ENCODE data around the gene COBL.

Gene COBL

DNA sequence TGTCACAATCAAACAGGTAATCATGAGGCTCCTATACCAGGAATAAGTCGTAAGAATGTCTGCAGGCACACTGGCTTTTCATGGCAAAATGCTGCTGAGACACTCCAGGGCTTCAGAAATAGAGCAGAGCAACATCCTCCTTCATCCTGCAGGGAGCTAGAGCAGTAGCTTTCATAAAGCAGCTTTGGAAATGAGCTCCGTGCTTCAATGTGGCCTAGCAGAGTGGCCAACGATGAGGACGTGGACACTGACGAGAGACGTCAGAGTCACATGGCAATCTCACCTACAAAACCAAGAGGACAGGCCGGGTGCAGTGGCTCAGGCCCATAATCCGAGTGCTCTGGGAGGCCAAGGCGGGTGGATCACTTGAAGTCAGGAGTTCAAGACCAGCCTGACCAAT is 9.8 kb downstream of the COBL start:
- no peak for DNase-seq (ENCODE audit: extremely low read depth in 1 of 2, low read depth in 1 of 2)

DNA sequence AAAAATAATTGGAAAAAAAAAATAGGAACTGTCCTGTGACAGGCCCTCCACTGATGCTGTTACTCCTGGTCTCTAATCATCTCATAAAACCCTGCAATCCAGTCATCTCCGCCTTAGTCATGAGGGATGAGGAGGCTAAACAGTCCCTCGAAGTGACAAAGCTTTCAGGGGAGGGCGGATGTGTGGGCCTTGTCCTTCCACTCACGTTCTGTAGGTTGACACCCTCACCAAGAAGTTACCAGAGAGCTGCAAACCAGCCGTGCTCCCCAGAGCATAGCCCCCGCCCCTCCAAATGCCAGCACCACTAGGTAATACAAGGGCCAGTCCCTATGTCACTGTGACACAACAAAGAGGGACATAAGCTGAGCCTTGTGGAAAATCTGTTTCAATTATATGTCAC is 11.9 kb downstream of the COBL start:
- no peak for DNase-seq (ENCODE audit: extremely low read depth in 1 of 2, low read depth in 1 of 2)

DNA sequence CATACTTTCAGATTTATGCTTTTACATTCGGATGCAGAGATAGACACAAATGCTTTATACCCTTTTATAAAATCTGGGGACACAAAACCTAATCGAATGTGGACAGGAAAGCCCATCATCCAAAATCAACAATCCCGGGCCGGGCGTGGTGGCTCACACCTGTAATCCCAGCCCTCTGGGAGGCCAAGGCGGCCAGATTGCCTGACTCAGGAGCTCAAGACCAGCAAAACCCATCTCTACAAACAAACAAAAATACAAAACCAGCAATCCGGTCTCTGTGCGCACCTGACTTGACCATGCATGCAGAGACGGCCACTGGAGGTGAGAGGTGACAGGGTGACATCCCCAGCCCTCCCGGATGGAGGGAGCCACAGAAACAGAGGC is 13.5 kb downstream of the COBL start:
- no peak for DNase-seq (ENCODE audit: extremely low read depth in 1 of 2, low read depth in 1 of 2)

DNA sequence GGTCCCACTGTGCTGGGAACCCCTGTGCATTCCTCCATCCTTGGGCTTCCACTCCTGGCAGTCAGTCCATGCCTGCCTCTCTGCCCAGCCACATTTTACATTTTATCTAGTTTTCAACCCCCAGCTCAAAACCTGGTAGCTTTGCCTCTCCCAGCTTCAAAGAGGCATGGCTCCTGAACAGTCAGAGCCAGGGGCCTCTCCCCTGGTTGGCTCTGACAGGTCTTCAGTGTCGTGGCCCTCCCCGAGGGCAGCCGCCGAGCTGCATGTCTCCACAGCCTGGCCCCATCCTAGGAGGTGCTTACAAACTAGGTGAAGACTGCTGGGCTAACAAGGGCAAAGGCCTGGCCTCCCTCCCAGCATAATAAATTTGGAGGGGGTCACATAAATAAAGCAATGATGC is 14.8 kb downstream of the COBL start:
- no peak for DNase-seq (ENCODE audit: extremely low read depth in 1 of 2, low read depth in 1 of 2)

DNA sequence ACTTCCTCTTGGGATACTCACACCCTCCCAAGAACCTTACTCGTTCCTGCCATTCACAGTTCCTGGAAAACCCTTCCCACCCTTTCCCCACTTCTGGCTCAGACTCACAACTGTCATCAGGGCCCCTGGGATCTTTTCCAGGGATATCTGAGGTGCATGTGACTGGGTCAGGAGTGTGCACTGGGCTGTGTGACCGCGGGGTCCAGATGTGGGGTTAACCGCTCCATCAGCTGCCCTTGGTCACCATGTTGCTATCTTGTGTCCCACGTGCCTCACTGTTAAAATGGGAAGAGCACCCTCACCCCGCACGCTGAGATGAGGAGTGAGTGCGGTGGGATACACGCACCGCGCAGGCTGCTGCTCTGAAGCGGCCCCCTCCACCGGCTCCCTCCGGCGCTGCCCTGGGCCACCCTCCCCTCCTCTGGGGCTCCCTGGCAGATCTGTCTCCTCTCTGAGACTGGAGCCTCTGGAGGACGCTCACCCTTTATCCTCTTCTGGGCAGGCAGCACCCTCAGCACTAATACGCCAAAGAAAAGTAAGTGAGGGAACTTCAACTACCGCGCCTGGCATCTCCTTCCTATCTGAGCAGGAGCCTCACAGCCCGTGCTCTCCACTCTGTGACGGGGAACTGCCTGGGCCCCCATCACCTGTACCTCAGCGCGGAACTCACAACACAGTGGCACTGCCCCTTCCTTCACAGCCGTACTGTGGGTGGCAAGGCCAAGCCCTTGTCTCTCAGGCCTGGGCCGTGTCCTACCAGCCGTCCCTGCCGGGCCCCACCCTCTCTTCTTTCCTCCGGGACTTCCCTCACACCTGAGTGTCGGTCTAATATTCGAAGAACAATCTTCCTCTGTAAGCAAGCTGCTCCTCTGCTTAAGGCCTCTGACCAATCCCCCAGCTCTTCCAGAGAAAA is 15.6 kb downstream of the COBL start:
- no peak for DNase-seq (ENCODE audit: extremely low read depth in 1 of 2, low read depth in 1 of 2)

DNA sequence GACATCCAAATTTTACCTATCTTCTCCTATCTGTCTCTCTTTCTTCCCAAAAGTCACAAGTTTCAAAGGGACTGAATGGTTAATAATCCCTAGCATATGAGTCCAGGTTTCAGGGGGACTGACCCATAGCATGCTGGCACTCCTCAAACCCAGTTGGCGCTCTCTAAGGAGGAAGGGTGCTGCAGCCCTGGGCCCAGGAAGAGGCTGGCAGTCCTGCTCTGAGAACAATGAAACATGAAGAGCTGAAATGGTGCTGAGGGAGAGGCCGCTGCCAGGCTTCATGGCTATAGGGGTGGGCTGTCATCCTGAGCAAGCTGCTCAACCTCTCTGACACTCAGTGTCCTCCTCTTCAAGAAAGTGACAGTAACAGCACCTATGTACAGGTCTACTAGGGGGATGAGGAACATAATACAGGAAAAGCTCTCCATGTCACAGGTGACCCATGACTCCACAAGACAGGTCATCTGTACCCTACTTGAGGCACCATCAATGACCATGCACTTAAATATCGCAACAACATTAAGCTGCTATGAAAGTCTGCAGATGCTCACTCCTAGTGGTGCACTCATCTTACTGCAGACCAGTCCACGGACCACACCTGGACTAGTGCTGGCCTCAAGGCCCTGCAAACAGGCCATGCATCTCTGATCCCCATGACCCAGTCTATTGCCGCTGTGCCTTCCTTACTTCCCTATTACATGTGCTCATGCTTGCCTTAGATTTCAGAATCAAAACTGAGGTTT is 17.0 kb downstream of the COBL start:
- DNase-seq (ENCODE audit: extremely low read depth in 1 of 2, low read depth in 1 of 2): no peak

DNA sequence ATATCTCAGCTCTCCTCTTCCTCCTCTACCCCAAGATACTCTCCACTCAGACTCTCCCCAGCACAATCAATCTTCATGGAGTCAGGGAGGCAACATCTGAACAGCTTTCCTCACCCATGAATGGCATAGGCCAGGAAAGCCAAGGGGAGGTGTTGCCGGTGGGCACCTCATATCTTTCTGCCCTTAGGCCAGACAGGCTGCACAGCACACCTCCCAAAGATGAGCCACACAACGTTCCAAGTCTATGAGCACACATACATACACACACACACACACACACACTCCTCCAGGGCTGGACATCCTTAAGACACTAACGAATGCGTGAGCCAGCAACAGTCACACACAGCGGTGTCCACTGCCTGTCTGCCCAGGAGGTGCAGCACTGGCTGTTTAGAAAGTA is 17.7 kb downstream of the COBL start:
- no peak for DNase-seq (ENCODE audit: extremely low read depth in 1 of 2, low read depth in 1 of 2)

DNA sequence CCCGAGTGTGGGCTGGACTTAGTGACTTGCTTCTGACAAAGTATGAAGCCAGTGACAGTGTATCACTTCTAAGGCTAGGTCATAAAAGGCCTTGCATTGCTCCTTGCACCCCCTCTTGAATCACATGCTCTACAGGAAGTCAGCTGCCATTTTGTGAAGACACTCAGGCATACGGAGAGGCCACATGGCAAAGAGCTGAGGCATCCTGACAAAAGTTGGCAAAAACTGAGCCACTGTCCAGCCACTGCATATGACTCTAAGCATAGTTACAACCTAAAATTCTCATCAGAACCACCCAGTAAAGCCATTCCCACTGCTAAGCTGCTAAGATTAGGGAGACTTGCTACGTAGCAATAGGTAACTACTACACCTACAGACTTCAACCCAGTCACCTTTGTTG is 18.6 kb downstream of the COBL start:
- DNase-seq (ENCODE audit: extremely low read depth in 1 of 2, low read depth in 1 of 2): no peak

DNA sequence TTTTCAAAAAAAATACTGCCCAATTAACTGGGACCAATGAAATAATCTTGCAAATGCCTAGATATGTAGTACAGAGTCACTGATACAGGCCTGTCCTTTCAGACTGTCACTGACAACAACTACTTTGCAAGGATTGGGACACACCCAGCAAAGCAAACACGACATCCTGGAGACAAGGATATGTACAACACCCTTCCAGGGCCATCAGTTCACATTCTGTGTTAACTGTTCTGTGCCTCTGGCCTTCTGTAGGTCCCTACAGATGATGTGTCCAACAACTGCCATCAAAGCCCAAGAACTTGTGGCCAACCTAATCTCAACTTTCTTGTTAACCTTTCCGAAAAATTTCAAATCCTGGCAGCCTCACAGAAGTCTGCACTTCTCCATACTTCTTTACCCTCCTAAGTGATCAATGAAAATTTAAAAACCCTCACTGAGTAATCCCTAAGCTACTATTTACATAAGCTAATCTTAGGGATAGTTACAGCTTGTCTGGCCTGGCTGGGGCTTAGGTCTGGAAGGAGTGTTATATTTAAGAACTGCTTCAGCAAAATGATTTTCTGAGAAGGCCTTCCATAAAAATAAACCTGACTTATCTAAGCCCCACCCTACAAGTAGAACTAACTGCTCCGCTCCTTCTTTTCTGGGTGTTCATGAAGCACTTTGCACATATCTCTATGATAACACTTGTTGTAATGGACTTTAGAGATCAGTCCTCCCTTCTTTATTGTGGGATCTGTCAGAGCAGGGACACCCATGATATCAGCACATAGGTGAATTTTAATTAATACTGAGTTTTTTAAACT is 21.0 kb downstream of the COBL start:
- no peak for DNase-seq (ENCODE audit: extremely low read depth in 1 of 2, low read depth in 1 of 2)

DNA sequence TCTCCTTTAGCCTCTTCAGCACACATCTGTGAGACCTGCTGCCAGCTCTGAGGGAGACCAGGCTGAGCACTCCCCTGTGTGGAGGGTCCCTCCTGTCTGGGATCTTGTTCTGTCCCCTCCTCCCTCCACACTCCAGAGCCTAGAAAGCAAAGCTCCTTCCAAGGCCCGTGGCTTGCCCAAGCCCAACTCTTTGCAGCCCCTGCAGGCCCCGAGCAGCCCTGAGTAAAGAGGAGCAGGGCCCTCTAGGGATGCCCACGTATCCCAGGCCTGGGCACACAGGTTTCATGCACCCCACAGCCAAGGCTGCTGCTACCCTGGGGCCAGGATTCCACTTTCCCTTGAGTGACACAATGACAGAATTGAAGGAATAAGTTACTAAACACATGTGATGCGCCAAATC is 24.0 kb downstream of the COBL start:
- no peak for DNase-seq (ENCODE audit: extremely low read depth in 1 of 2, low read depth in 1 of 2)

DNA sequence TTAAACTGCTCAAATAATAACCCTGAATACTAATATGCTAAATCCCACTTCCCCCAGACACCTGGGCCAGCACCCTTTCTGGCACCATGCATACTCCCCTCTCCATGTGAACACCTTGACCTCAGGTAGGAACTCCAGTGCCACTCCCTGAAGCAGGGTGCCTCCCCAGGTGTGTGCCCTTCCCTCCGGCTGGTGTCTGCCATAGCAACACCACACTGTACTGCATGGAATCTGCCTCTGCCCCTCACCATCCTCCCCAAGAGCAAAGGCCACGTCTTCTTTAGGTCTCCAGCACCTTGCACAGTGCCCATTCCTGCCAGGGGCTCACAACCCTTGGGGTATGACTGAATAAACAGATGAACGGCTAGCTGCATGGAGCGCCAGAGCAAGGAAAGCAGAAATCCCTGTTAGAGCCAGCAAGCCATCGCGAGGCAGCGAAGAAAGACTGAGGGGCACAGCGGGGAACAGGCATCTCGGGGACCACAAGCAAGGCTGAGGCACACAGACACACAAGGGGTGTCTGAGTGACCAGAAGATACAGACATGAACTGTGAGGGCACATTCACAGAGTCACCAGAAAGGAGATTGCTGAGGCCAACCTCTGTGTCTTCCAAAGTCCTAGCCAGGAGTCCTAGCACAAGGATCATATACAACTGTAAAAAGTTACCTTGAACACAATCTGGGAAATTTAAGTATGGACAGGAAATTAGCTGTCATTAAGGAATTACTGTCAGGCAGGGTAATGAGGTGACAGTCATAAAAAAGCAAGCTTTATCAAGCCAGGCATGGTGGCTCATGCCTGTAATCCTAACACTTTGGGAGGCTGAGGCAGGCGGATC is 25.7 kb downstream of the COBL start:
- DNase-seq (ENCODE audit: extremely low read depth in 1 of 2, low read depth in 1 of 2): no peak

DNA sequence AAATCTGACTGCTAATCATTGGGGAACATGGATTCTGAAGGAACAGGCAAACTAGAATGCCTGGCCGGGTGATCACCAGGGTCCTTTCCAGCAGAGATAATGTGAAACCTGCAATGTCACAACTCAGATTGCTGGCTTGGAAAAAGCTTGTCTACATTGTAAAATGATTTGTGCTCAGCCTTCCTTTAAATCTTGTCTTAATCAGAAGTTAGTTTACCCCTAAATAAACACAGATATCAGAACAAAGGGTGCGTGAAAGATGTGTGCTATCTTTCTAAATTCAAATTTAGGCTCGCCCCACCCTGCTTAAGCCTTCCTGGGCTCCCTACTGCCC is 26.3 kb downstream of the COBL start:
- DNase-seq (ENCODE audit: extremely low read depth in 1 of 2, low read depth in 1 of 2): no peak

DNA sequence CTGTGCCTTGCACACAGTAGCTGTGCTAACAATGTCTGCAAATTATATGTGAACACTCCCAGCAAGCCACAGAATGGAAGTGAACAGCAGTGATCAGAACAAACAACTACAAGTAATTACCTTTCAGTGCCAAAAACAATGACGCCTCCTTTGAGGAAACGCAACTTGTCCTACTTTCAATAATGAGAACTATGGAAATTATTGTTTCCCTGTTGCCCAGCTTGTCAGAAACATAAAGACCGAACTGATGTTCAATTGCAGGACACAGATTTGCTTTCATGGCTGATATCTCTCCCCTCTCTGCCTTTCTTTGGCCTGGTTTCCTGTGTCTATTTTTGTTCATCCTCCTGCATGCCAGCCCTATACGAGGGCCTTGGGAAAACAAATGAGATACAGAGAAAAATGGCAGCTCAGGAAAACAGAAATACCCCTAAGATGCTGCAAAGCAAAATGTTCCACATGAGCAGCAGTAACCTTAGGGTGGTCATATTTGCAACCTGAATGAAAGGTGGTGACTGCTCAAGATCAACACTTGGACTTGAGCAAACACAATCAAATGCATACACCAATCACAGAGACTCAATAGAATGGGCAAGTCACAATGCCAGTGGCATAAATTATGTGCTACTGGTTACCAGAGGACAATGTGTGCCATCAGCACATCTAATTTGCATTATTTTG is 26.8 kb downstream of the COBL start:
- no peak for DNase-seq (ENCODE audit: extremely low read depth in 1 of 2, low read depth in 1 of 2)

DNA sequence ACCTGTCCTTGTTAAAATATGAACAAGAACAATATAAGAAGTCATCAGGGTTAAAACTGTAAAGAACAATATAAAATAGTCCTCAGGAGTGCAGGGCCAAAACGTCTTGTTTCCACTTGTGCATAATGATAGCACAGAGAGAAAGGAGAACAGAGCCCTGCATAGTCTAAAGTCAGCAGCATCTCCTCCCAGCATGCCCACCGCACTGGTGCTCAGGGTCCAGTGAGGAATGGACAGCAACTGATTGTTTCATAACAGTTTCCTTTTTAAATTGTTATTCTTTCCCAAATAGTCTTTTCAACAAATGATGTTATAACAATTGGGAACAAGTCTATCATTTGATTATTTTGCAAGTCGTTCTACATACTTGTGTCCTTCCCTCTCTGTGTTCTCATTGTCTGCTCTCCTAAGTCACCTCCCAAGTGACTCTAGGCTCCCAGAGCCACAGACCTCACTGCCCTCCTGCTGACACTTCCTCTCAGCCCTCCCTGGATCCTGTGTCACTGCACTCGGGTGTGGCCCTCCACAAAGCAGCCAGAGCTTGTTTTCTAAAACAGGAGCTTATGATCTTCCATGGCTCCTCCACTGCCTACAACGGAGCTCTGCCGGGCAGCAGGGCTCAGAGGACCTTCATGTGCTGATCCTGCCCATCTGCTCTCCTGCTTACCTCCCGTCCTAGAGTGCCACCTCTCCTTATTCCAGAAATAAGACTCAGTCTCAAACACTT is 27.6 kb downstream of the COBL start:
- no peak for DNase-seq (ENCODE audit: extremely low read depth in 1 of 2, low read depth in 1 of 2)

DNA sequence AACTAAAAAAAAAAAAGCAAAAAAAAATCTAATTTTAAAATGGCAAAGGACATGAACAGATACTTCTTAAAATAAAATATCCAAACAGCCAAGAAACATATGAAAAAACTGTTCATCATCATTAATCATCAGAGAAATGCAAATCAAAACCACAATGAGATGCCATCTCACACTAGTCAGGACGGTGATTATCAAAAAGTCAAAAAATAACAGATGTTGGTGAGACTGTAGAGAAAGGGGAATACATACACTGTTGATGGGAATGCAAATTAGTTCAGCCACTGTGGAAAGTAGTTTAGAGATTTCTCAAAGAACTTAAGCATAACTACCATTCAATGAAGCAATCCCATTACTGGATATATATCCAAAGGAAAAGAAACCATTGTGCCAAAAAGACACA is 30.2 kb downstream of the COBL start:
- no peak for DNase-seq (ENCODE audit: extremely low read depth in 1 of 2, low read depth in 1 of 2)

DNA sequence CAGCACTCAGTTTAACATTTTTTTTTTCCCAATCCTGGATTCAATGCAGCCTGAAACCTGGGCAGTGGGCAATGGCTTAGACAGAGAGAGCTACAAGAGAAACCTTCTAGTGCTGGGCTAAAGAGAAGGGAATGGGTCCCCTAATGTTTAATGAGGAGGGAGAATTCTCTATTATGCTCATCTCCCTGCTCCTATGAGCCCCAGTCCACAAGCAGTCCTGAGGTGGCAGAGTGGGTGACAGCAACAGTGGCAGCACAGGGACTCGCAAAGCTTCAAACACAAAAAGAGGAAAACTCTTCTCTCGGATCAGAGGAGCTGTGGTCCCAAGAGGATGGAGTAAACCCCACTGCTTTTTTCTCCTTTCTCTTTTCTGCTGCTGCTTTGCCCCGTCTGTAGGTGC is 36.5 kb downstream of the COBL start:
- DNase-seq (ENCODE audit: extremely low read depth in 1 of 2, low read depth in 1 of 2): no peak

DNA sequence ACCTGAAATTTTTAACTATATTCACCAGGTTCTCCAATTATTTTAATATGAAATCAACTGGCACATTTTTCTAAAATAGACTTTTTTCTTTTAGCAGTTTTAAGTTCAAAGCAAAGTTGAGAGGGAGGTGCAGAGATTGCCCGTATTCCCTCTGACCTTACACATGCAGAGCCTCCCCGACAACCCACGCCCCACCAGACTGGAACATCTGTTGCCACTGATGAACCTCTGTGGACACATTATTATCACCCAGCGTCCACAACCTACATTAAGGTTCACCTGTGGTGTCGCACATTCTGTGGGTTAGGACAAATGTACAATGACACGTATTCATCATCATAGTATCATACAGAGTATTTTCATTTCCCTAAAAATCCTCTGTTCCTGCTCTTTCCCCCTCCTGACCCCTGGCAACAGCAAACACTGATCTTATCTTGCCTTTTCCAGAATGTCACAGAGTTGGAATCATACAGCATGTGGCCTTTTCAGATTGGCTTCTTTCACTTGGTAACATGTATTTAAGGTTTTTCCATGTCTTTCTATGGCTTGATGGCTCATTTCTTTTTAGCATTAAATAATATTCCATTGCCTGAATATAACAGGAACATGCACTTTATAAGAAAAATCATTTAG is 37.1 kb downstream of the COBL start:
- no peak for DNase-seq (ENCODE audit: extremely low read depth in 1 of 2, low read depth in 1 of 2)

DNA sequence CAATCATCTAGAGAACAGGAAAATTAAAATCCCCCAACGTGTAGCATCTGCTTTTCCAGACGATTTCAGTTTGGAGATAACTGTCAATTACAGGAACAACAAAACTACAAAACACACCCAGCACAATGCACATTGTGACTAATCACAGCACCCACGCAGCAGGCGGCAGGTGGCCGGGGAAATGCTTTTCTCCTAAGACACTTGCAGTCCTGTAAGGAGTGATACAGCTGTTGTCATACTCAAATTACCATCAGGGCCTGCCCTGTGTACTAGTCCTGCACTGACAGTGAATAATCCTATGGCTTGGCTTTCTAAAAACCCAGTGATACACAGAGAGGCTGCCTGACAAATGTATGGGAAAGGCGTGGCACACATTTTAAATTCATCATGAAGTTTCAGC is 37.8 kb downstream of the COBL start:
- DNase-seq (ENCODE audit: extremely low read depth in 1 of 2, low read depth in 1 of 2): no peak

DNA sequence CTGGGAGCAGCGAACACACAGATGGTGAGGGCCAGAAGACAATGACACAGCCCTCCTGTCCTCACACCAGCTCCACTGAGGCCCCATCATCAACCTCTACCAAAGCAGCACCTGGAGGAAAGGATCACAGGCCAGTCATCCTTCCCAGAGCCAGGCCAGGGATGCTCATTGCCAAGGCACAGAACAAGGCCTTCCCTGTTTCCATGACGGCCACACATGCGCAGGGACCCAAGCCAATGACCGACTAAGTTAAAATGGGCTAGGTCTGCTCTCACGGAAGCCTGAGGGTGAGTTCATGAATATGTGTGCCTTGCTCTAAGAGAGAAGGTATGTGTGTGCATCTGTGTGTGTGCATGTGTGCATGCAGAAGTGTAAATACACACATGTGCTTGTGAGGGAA is 39.6 kb downstream of the COBL start:
- no peak for DNase-seq (ENCODE audit: extremely low read depth in 1 of 2, low read depth in 1 of 2)

All from stimulated activated CD8-positive, alpha-beta memory T cell treated with anti-CD3 and anti-CD28 coated beads, Interleukin-7, amount 100 ng/mL, for 48 hours (primary cell).